Stimulated activated CD4-positive, alpha-beta T cell treated with anti-CD3 and anti-CD28 coated beads, Interleukin-4, amount 100 ng/mL, for 24 hours (primary cell): Measurements from ENCODE around the gene RBM22.
A peak's percentile ranks its signal among the peaks of the same experiment; 100 is the strongest.
"Not testable (repeated sequence)": the region's sequence is repeated elsewhere in the genome, so short reads cannot be mapped to it uniquely, and the experiment has no call there.

Source experiments
- DNase-seq: peaks from one replicate; pipeline ENCODE4 v3.0.0-alpha.2; 2020

Gene RBM22

DNA sequence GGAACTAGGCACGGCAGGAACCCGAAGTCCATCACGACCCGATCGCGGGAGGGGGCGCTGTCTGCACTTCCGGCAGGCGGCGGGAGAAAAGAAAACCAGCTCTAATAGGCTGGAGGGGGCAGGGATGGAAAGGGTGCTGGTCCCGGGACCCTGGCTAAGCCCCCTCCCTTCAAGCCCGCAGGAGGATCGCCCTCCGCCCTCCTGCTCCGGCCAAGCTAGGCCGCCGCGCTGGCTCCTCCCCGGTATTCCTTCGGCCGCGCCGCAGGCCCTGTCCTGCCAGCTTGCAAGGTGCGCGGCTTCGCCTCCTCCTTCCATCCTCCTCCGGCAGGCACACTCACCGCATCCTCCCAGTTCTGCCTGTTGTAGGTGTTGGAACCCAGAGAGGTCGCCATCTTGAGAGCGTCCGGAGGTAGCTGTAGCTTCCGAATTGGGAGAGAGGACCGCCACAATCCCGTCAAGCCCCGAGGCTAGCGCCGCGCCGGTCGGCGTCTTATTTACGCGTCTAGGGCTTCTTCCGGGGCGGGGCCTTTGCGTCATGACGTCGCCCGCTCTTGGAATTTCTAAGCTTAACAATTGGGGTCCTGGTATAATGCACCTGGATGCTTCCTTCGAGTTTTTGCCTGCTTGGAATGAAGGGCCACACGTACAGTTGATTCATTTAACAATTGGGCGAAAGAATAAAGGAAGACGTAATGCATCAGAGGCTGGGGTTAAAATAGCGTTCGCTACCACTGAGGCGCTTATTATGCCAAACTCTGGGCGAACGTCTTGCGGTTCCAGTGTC, at the start of gene RBM22:
Gene RBM22, minus strand, starts transcription at position 469 of the 784 bp plus-strand sequence. Its CDS starts 77 bp downstream, at position 392.
- peak; percentile 92 for DNase-seq

DNA sequence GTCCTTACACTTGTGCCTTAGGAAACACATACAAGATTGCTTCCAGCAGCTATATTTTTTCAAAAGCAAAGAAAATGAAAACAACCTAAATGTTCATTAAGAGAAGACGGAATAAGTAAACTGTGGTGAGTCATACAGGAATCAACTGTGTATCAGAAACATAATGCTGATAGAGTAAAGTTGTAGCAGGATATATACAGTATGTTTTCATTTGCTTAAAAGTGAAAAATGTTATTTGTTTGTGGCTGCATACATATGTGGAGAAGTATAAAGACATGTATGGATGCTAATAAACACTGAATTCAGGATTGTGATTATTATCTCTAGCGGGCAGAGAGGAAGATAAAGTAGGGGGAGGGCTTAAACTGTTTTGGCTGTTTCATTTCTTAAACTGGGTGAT, 49.6 kb upstream of the RBM22 start:
- DNase-seq, result no peak

DNA sequence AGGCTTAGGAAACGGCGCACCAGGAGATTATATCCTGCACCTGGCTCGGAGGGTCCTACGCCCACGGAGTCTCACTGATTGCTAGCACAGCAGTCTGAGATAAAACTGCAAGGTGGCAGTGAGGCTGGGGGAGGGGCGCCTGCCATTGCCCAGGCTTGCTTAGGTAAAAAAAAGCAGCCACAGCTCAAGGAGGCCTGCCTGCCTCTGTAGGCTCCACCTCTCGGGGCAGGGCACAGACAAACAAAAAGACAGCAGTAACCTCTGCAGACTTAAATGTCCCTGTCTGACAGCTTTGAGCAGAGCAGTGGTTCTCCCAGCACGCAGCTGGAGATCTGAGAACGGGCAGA, 42.3 kb upstream of the RBM22 start:
- DNase-seq, result not testable (repeated sequence)

DNA sequence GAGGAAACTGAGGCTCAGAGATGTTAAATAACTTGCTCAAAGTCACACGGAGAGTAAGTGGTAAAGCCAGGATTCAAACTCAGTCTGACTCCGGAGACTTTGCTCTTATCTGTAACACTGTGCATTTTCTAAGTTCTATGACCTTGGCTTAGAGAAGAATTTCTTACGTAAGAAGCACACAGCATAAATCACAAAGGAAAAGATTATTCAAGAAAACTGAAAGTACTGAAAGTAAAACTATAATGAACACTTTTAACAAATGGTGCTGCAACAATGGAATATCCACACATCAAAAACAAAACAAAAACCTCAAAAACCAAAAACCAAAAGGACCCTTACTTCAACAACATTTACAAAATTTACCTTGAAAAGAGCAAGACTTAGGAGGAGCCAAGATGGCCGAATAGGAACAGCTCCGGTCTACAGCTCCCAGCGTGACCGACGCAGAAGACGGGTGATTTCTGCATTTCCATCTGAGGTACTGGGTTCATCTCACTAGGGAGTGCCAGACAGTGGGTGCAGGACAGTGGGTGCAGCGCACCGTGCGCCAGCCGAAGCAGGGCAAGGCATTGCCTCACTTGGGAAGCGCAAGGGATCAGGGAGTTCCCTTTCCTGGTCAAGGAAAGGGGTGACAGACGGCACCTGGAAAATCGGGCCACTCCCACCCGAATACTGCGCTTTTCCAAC, 41.7 kb upstream of the RBM22 start:
- not testable (repeated sequence) for DNase-seq

DNA sequence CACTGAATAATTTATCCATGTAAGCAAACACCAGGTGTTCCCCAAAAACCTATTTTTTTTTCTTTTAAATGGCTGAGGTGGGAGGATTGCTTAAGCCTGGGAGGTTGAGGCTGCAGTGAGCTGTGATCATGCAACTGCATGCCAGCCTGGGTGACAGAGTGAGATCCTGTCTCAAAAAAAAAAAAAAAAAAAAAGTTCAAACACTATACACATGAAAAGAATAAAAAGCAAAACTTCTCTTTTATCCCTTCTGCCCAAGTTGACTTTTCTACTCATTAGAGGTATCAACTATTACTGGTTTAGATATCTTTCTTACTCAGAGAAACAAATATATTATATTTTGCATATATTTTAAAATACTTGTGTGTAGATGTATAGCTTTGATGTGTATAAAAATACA, 40.1 kb upstream of the RBM22 start:
- DNase-seq, result no peak

DNA sequence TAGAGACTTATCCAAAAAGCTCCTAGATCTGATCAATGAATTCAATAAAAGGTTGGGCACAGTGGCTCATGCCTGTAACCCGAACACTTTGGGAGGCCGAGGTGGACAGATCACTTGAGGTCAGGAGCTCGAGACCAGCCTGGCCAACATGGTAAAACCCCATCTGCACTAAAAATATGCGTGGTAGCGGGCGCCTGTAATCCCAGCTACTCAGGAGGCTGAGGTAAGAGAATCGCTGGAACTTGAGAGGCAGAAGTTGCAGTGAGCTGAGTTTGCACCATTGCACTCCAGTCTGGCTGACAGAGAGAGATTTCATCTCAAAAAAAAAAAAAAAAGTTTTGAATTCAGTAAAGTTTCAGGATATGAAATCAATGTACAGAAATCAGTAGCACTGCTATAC, 38.0 kb upstream of the RBM22 start:
- no peak for DNase-seq

DNA sequence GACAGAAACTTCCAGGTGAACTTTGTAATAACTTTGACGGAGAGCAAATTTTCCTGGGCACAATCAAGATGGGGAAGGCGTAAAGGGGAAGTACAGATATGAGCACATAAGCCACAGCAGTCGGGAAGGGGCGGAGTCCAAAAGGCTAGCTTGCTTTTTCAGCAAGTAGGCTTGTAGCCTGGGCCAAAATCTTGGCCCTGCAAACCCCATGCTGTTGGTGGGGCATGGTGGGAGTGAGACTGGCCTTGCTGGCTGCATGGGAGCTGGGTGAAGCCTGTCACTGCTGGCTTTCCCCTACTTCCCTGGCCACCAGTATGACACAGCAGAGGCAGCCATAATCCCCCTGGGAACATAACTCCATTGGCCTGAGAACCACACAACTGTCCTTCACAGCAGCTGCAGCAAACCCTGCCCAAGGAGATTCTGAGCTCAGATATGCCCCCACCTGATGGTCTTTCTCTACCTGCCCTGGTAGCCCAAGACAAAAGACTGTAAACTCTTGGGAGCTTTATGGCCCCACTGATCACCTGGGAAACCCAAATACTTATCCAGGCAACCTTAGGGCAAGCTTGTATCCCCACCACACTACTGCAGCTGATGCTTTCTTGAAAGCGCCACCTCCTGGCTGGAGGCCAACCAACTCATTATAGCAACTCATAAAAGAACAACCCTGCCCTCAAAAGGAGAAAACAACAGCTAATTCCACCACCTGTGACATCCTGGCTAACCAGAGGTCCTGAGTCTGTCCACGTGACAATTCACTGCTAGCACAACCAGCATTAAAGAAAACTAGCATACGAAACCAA, 33.9 kb upstream of the RBM22 start:
- no peak for DNase-seq

DNA sequence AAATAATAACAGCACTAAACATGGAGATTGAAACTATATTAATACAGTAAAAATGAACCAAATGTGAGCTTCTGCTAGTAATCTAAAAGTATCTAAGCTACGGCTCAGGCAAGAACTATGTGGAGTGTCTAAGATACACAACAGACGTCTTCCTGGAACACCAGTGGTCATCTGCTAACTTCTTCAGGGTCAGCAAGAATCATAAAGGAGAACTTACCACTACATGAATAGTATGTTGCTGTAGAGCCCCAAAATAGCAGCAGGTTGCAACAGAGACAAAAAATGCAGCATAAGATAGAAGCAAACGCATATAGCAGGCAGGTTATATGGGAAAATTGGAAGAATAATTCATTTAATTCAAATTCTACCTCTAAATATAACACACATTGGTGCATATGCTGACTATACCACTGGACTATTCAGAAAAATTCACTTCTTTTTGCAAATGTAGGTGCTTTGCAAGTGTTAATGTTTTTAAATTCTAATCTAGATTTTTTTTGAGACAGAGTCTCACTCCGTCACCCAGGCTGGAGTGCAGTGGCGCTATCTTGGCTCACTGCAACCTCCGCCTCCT, 30.9 kb upstream of the RBM22 start:
- no peak for DNase-seq

DNA sequence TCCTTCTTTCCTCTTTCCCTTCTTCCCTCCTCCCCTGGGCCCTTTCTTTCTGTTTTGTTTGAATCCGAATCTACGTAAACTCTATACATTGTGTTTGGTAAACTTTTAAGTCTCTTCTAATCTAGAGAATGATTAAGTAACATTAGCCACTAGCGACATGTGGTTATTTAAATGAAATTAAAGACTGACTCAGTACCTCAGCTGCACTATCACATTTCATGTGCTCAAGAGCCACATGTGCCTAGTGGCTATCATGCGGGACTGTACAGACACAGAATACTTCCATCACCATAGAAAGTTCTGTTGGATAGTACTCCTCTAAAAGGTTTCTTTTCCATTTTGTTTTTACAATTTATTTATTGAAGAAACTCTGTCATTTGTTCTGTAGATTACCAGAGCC, 29.0 kb upstream of the RBM22 start:
- no peak for DNase-seq

DNA sequence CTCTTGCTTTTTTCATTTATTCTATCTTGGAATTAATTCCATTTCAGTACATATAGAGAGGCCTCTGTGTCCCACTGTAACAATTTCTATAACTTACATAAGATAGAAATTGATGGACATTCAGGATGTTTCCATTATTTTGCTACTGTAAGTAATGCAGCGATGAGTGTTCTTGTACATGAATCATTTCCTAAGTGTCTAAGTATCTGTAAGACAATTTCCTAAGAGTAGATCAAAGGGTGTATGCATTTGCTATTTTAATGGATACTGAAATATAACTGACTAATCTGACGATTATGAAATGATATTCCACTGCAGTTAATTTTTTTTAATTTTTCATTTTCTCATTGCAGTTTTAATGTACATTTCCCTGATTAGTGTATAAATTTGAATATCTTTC, 23.0 kb upstream of the RBM22 start:
- DNase-seq, result no peak

DNA sequence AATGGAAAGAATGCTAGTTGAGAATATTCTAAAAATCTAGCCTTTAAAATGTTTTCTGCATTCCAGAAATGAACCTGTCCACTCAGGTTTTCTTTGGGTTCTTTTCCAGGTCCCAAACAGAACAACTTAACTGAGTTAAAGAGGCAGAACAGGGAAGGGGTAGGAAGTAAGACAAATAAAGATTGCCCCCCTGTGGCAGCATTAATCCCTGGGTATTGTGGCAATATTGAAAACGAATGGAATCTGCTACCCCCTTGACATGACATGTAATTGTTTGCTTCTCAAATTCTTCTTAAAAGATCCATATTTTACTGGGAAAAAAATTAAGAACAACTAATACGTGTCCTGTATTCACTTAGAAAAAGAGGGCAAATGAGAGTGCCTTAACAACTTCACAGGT, 9.3 kb upstream of the RBM22 start:
- DNase-seq, result no peak

DNA sequence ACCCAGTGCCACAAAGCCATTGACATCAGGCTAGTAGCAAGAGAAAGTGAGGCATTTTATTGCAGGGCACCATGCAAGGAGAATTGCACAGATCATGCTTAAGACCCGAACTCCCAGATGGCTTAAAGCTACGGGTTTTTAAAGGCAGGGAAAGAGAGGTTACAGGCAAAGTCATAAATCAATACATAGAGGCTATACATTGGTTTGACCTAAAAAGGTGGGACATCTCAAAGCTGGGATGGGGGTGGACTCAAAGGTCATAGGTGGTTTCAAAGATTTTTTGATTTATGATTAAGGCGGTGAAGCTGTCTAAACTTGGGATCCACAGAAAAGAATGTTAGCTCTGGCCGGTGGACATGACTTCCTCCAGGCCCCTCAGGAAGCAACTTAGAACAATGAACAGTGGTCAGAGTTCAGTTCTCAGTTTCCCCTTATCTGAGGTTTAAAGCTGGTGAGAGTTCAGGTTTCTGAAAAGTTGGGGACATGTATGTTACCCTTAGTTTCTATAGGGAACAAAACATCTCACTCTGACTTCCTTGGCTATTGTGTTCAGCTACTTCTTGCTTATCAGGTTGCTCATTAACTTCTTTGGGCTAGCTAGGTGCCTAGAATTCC, 6.0 kb upstream of the RBM22 start:
- DNase-seq, result no peak

DNA sequence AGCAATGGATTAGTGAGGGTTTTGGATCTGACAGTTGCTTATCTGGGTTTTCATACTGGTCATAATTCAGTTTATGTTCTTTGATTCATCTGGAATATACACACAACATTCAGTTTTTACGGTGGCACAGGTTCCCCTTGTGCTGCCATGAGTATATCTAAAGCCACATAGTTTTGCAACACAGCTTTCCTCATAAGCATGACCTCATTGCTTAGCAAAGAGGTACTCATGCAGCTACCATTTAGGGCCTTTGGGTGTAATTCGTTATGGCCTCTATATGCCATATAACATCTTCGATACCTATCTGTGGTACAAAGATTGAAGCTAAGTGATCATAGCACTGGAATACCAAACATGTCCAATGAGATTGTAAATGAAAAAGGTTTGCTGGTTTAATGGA, 2.9 kb upstream of the RBM22 start:
- no peak for DNase-seq

DNA sequence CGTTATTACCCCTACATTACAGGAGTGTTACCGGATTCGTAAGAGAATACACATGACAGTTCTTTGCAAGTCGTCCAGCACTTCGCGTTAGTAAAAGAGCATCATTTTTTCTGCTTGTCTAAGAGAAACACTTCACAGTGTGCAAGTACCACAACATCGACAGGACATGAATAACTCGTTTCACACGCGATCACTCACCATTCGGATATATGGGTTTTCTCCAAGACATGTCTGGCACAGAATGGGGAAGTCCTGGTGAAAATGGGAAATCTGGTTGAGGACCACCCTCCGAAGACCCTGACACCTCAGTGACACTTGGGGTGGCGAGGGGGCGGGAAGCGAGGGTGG, 642 bp downstream of the RBM22 start:
- DNase-seq, result no peak

DNA sequence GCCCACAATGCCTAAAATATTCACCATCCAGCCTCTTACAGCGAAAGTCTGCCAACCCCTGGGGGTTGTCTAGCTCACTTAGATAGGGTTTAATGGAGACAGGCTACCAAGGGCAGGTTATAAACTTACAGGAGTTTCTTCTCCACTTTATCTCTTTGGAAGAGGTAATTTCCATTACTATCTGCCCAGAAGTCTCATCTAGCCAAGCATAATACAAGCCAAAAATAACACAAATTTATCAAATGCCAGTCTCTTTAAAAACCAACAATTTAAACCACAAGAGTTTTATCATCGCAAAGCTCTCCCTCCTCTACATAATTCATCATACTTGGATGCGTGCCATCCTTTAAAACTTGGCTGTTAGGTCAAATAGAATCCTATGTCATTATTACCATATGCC, 6.2 kb downstream of the RBM22 start:
- no peak for DNase-seq

DNA sequence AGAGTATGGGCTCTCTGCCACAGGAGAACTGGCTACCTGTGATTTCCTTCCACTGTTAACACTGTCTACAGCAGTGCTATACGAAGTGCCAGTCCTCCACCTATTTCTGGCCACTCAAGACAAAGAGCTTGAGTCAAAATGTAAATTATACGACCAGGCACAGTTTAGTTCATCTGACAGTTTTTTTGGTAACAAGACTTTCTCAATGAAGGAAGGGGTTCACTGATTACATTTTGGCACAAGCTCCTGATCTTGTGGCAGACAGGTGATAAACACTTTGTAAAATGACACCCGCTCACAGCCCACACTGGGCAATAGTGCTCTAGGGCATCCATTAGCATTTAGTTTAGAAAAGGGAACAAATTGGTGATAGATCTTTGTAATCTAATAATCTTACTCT, 8.6 kb downstream of the RBM22 start:
- DNase-seq, result no peak

DNA sequence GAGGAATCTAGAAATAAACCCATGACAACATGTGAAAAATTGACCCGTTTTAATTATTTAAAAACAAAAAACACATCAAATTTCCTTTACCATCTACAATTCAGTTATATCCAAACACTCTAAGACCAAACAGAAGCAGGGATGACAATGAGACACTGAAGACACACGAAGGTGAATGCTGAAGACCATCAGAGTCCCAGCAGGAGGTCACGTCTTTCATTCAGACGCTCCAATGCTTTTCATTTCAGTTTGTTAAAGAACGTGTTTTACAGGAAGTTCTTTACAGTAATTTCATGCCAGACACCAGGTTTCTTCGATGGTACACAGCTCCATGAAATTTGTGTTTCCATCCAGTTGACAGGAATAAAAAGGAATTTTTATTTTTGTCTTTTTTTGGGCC, 10.1 kb downstream of the RBM22 start:
- no peak for DNase-seq

DNA sequence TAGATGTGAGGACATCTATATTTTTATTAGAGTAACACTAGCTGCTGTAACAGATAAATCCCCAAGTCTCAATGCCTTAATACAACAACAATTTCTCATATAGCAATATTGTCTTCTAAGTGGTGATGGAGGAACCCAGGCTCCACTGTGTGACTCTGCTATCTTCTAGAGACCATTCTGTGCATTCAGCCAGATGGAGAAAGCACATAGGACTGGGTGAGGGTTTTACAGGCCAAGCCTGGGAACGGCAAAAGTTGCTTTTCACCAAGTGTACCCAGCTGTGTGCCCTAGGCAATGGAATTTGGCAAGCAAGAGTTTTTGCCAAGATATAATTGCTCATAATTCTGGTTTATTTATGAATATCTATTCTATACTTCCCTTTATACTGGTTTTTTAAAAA, 11.7 kb downstream of the RBM22 start:
- no peak for DNase-seq

DNA sequence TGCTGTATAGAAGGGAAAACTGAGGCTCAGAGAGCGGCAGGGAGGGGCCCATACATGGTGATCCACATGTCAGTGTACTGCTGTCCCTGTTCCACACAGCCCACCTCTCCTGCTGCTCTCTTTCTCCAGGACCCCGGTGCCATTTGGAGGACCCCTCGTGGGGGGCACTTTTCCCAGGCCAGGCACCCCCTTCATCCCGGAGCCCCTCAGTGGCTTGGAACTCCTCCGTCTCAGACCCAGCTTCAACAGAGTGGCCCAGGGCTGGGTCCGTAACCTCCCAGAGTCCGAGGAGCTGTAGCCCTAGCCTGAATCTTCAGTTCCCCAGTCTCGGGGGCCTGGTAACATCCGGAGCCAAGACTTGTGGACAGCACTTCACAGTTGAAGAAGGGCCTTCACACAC, 24.3 kb downstream of the RBM22 start:
- no peak for DNase-seq

DNA sequence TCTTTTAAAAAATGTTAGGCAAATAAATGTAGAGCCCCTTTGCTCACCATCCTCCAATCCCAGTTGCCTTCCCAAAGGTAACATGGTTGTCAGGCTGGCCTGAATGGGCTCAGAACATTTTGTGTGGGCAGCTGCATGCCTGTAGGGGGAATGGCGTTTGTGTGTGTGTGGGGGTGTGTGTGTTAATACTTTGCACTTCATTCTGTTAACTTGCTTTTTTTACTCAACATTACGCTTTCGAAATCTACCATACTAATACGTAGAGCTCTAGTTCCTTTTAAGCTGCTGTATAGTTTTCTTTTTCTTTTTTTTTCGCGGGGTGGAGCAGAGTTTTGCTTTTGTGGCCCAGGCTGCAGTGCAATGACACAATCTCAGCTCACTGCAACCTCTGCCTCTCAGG, 25.8 kb downstream of the RBM22 start:
- DNase-seq, result no peak

DNA sequence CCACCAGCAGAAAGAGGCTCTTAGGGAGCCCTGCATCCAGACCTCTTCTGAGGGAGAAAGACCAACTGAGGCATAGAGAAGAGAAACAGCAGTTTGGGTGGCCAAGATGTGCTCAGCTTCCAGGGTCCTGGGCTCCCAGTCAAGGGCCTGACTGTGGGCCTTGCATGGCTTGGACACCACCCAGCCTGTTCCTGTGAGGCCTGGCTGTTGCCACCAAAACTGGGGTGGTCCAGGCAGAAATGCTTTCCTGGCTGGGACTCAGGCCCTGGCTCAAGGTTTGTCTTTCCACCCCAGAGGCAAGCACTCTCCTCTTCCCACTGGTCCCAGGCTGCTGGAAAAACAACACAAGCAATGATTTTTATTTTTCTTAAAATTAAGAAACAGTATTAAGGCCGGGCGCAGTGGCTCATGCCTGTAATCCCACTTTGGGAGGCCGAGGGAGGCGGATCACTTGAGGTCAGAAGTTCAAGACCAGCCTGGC, 26.5 kb downstream of the RBM22 start:
- DNase-seq, result no peak

DNA sequence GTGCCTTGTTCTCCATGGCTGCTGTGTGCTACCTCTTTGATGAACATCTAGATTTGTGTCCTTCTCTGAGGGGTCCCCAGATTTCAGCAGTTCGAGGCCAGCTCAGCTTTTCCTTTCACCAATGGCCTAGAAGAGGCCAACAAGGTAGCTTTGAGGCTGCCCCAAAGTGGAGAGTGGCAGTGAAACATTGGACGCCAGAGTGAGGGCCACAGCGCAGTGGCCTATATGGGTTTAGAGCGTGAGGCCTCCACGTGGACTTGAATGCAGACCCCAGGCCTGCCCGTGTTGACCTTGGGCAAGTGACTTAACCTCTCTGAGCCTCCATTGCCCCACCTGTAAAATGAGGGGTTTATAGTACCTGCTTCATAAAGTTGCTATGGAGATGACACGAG, 28.0 kb downstream of the RBM22 start:
- no peak for DNase-seq

DNA sequence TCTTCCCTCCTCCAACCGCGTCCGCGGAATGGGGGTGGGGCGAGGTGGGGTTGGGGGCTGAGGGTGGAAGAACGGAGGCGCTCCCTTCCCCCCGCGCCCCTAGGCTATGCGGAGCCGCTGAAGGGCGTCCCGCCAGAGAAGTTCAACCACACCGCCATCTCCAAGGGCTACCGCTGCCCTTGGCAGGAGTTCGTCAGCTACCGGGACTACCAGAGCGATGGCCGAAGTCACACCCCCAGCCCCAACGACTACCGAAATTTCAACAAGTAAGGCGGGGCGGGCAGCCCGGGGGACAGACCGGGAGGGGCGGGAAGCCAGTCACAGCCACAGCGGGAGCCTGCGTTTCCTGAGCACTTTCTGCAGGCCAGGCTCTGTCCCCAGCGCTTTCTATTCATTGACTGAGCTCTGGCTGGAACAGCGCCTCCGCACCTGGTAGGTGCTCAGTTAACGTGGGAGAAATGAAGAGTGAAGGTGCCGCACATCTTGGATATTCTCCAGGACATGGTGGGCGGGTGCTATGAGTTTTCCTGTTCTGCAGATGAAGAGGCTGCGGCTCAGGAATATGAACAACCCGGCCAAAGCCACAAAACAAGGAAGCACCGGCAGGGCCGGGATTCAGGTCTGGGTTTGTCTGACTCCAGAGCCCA, 28.5 kb downstream of the RBM22 start:
- peak; percentile 17 for DNase-seq
